ENCODE data around the gene PLB1.

The PLB1 gene

DNA sequence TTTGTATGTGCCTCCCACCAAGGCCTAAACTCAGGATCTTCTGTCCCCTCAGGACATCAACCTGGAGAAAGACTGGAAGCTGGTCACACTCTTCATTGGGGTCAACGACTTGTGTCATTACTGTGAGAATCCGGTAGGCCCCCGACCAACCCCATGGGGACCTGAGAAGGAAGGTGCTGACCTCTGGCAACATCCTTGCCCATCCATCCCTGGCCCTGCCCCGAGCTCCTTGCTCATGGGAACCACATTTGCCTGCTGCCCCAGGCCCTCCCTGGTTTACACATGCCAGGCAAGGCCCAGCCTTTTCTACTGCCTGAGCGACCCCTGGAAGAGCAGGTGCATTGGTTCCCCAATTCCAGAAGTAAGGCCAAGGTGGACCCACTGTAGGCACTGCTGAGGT is 130.5 kb downstream of the PLB1 start:
- no peaks in the 10 kb centered on the region for H4K20me1 ChIP-seq (ENCODE audit: insufficient read depth, low read length)
- no peak overlapping the region for H2AFZ ChIP-seq (ENCODE audit: low read length)
- H3K27ac ChIP-seq (ENCODE audit: low read depth, low read length, poor library complexity, severe bottlenecking), result no peak overlapping the region
- TF ChIP-seq EZH2 (IDR thresholded peaks at IDR 0.05; ENCODE audit: borderline replicate concordance, low read length), result no peak
- TF ChIP-seq, protein P1, sequence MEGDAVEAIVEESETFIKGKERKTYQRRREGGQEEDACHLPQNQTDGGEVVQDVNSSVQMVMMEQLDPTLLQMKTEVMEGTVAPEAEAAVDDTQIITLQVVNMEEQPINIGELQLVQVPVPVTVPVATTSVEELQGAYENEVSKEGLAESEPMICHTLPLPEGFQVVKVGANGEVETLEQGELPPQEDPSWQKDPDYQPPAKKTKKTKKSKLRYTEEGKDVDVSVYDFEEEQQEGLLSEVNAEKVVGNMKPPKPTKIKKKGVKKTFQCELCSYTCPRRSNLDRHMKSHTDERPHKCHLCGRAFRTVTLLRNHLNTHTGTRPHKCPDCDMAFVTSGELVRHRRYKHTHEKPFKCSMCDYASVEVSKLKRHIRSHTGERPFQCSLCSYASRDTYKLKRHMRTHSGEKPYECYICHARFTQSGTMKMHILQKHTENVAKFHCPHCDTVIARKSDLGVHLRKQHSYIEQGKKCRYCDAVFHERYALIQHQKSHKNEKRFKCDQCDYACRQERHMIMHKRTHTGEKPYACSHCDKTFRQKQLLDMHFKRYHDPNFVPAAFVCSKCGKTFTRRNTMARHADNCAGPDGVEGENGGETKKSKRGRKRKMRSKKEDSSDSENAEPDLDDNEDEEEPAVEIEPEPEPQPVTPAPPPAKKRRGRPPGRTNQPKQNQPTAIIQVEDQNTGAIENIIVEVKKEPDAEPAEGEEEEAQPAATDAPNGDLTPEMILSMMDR (IDR thresholded peaks at IDR 0.05; ENCODE audit: low read length), result no peak
- H3K36me3 ChIP-seq (ENCODE audit: insufficient read depth, low read length), result no peaks in the 10 kb centered on the region
- no peaks in the 10 kb centered on the region for H3F3A ChIP-seq (ENCODE audit: insufficient read depth, low read length)
- H3K9me2 ChIP-seq (ENCODE audit: low read depth, low read length), result no peaks in the 10 kb centered on the region
- no peak overlapping the region for H3K4me3 ChIP-seq (ENCODE audit: low read depth, low read length, poor library complexity, severe bottlenecking)
- no peaks in the 10 kb centered on the region for H3K9me3 ChIP-seq (ENCODE audit: low read length)
- no peak overlapping the region for H3K9ac ChIP-seq (ENCODE audit: low read length)
- no peak overlapping the region for H3K4me2 ChIP-seq (ENCODE audit: low read length)
- H3K79me2 ChIP-seq (ENCODE audit: insufficient read depth, low read length), result no peaks in the 10 kb centered on the region
- no peaks in the 10 kb centered on the region for H3K4me1 ChIP-seq (ENCODE audit: insufficient read depth, low read length, severe bottlenecking)
- no peaks in the 10 kb centered on the region for H3K27me3 ChIP-seq (ENCODE audit: insufficient read depth, low read length)

DNA sequence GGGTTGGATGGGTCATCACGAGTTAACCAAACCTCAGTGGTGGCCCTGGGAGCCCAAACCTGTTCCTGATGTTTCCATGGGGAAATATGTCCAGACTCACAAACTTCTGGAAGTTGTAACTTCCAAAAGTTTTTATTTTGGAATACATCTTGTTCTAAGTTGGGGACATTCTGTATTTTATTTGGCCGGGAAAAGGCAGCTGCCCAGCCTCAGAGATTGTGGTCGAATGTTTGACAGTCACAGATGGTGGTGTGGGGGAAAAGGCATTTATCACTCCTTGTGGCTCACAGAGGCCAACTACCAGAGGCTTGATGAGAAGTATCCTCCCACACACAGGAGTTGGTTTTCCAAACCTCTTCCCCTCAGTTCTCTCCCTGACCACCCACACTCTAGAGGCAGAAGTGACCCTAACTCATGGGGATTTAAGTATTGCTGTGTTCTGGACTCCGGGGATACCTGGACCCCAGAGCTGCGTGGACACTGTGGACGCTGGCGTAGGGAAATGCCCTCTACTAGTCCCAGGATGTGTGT is 131.1 kb downstream of the PLB1 start:
- H3K9me2 ChIP-seq (ENCODE audit: low read depth, low read length), result no peaks in the 10 kb centered on the region
- no peak overlapping the region for H2AFZ ChIP-seq (ENCODE audit: low read length)
- H3K9ac ChIP-seq (ENCODE audit: low read length), result no peak overlapping the region
- no peaks in the 10 kb centered on the region for H3K9me3 ChIP-seq (ENCODE audit: low read length)
- no peak overlapping the region for H3K27ac ChIP-seq (ENCODE audit: low read depth, low read length, poor library complexity, severe bottlenecking)
- no peak overlapping the region for H3K4me3 ChIP-seq (ENCODE audit: low read depth, low read length, poor library complexity, severe bottlenecking)
- H3K79me2 ChIP-seq (ENCODE audit: insufficient read depth, low read length), result no peaks in the 10 kb centered on the region
- no peaks in the 10 kb centered on the region for H3K36me3 ChIP-seq (ENCODE audit: insufficient read depth, low read length)
- H3K27me3 ChIP-seq (ENCODE audit: insufficient read depth, low read length), result no peaks in the 10 kb centered on the region
- H3K4me1 ChIP-seq (ENCODE audit: insufficient read depth, low read length, severe bottlenecking), result no peaks in the 10 kb centered on the region
- H3K4me2 ChIP-seq (ENCODE audit: low read length), result no peak overlapping the region
- no peaks in the 10 kb centered on the region for H4K20me1 ChIP-seq (ENCODE audit: insufficient read depth, low read length)
- no peaks in the 10 kb centered on the region for H3F3A ChIP-seq (ENCODE audit: insufficient read depth, low read length)
- TF ChIP-seq, protein P1 (IDR thresholded peaks at IDR 0.05; ENCODE audit: low read length), result no peak
- TF ChIP-seq EZH2 (IDR thresholded peaks at IDR 0.05; ENCODE audit: borderline replicate concordance, low read length), result no peak

DNA sequence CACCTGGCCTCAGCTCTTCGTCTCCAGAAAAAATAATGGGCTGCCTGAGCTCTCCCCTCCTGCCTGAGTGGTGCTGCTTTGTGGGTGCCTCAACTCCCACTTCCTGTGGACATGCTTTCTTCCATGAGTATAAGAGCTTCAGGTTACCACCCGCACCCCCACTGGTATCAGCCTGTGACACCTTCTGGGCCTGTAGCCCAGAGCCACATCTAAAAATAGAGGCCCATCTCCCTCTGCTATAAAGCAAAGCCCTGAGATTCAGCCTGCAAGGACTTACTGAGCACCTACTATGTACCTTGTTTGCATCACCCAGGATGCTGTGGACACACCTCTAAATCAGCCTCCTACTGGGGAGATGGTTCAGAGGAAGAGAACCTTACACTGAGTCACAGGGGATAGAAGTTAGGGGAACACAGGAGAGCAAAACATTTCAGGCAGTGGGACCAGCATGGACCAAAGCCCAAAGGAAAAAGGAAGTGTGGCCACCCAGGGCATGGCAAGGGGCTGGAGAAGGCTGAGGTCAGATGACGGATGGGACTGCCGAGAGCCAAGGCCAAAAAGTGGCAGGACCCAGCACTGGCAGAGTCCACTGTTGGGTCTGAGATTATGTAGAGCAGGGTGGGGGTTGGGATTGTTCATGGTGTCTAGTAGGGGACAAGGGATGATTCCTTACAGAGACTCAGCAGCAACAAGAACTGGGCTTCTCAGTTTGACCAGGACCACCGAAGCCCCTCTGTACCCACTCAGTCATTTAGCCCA is 132.0 kb downstream of the PLB1 start:
- H3K36me3 ChIP-seq (ENCODE audit: insufficient read depth, low read length), result no peaks in the 10 kb centered on the region
- H3K4me2 ChIP-seq (ENCODE audit: low read length), result no peak overlapping the region
- no peaks in the 10 kb centered on the region for H3F3A ChIP-seq (ENCODE audit: insufficient read depth, low read length)
- H3K4me1 ChIP-seq (ENCODE audit: insufficient read depth, low read length, severe bottlenecking), result no peaks in the 10 kb centered on the region
- H3K9me2 ChIP-seq (ENCODE audit: low read depth, low read length), result no peaks in the 10 kb centered on the region
- H3K4me3 ChIP-seq (ENCODE audit: low read depth, low read length, poor library complexity, severe bottlenecking), result no peak overlapping the region
- H3K9ac ChIP-seq (ENCODE audit: low read length), result no peak overlapping the region
- H2AFZ ChIP-seq (ENCODE audit: low read length), result no peak overlapping the region
- TF ChIP-seq, protein P1 (IDR thresholded peaks at IDR 0.05; ENCODE audit: low read length), result no peak
- no peak for TF ChIP-seq EZH2 (IDR thresholded peaks at IDR 0.05; ENCODE audit: borderline replicate concordance, low read length)
- no peak overlapping the region for H3K27ac ChIP-seq (ENCODE audit: low read depth, low read length, poor library complexity, severe bottlenecking)
- H4K20me1 ChIP-seq (ENCODE audit: insufficient read depth, low read length), result no peaks in the 10 kb centered on the region
- no peaks in the 10 kb centered on the region for H3K27me3 ChIP-seq (ENCODE audit: insufficient read depth, low read length)
- H3K79me2 ChIP-seq (ENCODE audit: insufficient read depth, low read length), result no peaks in the 10 kb centered on the region
- H3K9me3 ChIP-seq (ENCODE audit: low read length), result no peaks in the 10 kb centered on the region

Data from OCI-LY1 (cell line).